Neural progenitor cell (in vitro differentiated cells): ENCODE data around the gene KCNQ1. TPM values are rescaled to one million over a fixed set of nuclear protein-coding genes. Genes with fewer than 3 reads are reported as not detected.

ENCODE experiments used
- DNase-seq: peaks from one replicate; pipeline ENCODE4 v3.0.0-alpha.2; 2016; ENCODE audit warnings: low spot score
- H2AFZ ChIP-seq: fragments of 200-600 bp; sonication (generic); replicated peaks from 2 replicates; pipeline ENCODE4 v1.6.1; 2016; ENCODE audit warnings: antibody characterized with exemption
- H3F3A ChIP-seq: fragments of 200-600 bp; sonication (generic); 2 replicates; pipeline ENCODE4 v1.6.1; 2016; ENCODE audit warnings: antibody characterized with exemption, low read depth
- H3K27ac ChIP-seq: fragments of 200-600 bp; sonication (generic); 2 replicates; pipeline ENCODE4 v1.5.1; 2016; ENCODE audit warnings: mild to moderate bottlenecking
- H3K27me3 ChIP-seq: fragments of 200-600 bp; sonication (generic); 2 replicates; pipeline ENCODE4 v1.6.1; 2016; ENCODE audit warnings: mild to moderate bottlenecking, moderate library complexity
- H3K36me3 ChIP-seq: fragments of 200-600 bp; sonication (generic); 2 replicates; pipeline ENCODE4 v1.5.1; 2016
- H3K4me1 ChIP-seq: fragments of 200-600 bp; sonication (generic); 2 replicates; pipeline ENCODE4 v1.6.1; 2016; ENCODE audit warnings: mixed run types
- H3K4me2 ChIP-seq: fragments of 200-600 bp; sonication (generic); 2 replicates; pipeline ENCODE4 v1.6.1; 2016
- H3K4me3 ChIP-seq: fragments of 200-600 bp; sonication (generic); 2 replicates; pipeline ENCODE4 v1.5.1; 2016
- H3K79me2 ChIP-seq: fragments of 200-600 bp; sonication (generic); 2 replicates; pipeline ENCODE4 v1.6.1; 2016; ENCODE audit warnings: low read depth
- H3K9ac ChIP-seq: fragments of 200-600 bp; sonication (generic); 2 replicates; pipeline ENCODE4 v1.6.1; 2016
- H3K9me3 ChIP-seq: fragments of 200-600 bp; sonication (generic); 2 replicates; pipeline ENCODE4 v1.5.1; 2016; ENCODE audit warnings: low read depth
- H4K20me1 ChIP-seq: fragments of 200-600 bp; sonication (generic); 2 replicates; pipeline ENCODE4 v1.6.1; 2016; ENCODE audit warnings: low read depth
- H3K27ac Mint-ChIP-seq: 3 replicates; pipeline ENCODE4 v1.8.0; 2021; ENCODE audit warnings: mixed read lengths
- H3K27me3 Mint-ChIP-seq: 2 replicates; pipeline ENCODE4 v1.8.0; 2022; ENCODE audit warnings: low read depth, mild to moderate bottlenecking, inconsistent platforms, moderate library complexity, mixed read lengths; ENCODE audit not compliant: insufficient read depth
- H3K36me3 Mint-ChIP-seq: 3 replicates; pipeline ENCODE4 v1.8.0; 2021; ENCODE audit warnings: mixed read lengths
- H3K4me1 Mint-ChIP-seq: 3 replicates; pipeline ENCODE4 v1.8.0; 2021; ENCODE audit warnings: mixed read lengths
- H3K4me3 Mint-ChIP-seq: 3 replicates; pipeline ENCODE4 v1.8.0; 2021; ENCODE audit warnings: mild to moderate bottlenecking, moderate library complexity, mixed read lengths
- H3K9me3 Mint-ChIP-seq: 3 replicates; pipeline ENCODE4 v1.8.0; 2020; ENCODE audit warnings: mixed read lengths
- CTCF ChIP-seq: fragments of 200-600 bp; sonication (generic); IDR thresholded peaks from 2 replicates; pipeline ENCODE4 v1.5.1; 2017; ENCODE audit warnings: antibody characterized with exemption, mild to moderate bottlenecking
- EZH2 ChIP-seq: fragments of 200-600 bp; sonication (generic); IDR thresholded peaks from 2 replicates; pipeline ENCODE4 v1.6.1; 2017; ENCODE audit warnings: antibody characterized with exemption, mild to moderate bottlenecking, moderate library complexity
- EZH2phosphoT487 ChIP-seq: fragments of 200-600 bp; sonication (generic); IDR thresholded peaks from 2 replicates; pipeline ENCODE4 v1.6.1; 2017; ENCODE audit warnings: antibody characterized with exemption
- total RNA-seq: library from RNA; depleted of rRNA; stranded (reverse); fragments of >200 nt; gene quantifications from 2 replicates; pipeline ENCODE4 v1.2.3, GENCODE V29; 2015; ENCODE audit warnings: low replicate concordance

KCNQ1 gene
- total RNA-seq, 1 donor from 2014 or later = 0.11 TPM

- peaks cover 39% of the 10 kb centered on the region for H3K27me3 ChIP-seq
- peaks cover 7% of the 10 kb centered on the region for H3K27me3 Mint-ChIP-seq
- no peak for DNase-seq
- no peaks in the 10 kb centered on the region for H4K20me1 ChIP-seq
- no peak overlapping the region for H3K4me2 ChIP-seq
- H3K79me2 ChIP-seq = no peaks in the 10 kb centered on the region
- H3F3A ChIP-seq = no peaks in the 10 kb centered on the region
- no peak overlapping the region for H3K9ac ChIP-seq
- H3K4me3 Mint-ChIP-seq = no peak overlapping the region
- H3K36me3 ChIP-seq = no peaks in the 10 kb centered on the region
- H3K27ac Mint-ChIP-seq = peak overlapping the region; percentile 91
- H3K9me3 ChIP-seq = no peaks in the 10 kb centered on the region
- no peak overlapping the region for H3K27ac ChIP-seq
- TF ChIP-seq EZH2 (no peak), EZH2phosphoT487 (no peak), CTCF (no peak)
- peaks cover 2% of the 10 kb centered on the region for H3K36me3 Mint-ChIP-seq
- H3K4me1 ChIP-seq = peaks cover 14% of the 10 kb centered on the region
- H3K4me1 Mint-ChIP-seq = peaks cover 22% of the 10 kb centered on the region
- no peak overlapping the region for H3K4me3 ChIP-seq
- no peaks in the 10 kb centered on the region for H3K9me3 Mint-ChIP-seq
- no peak overlapping the region for H2AFZ ChIP-seq
These were observed 347.8 kb downstream of the KCNQ1 start for GRCh38 chr11:2792381-2793250.

- Histone ChIP-seq H4K20me1 (no peaks in the 10 kb centered on the region), H3K27me3 (peaks cover 39% of the 10 kb centered on the region), H3K4me1 (peaks cover 5% of the 10 kb centered on the region), H2AFZ (no peak overlapping the region), H3K27ac (no peak overlapping the region), H3K4me3 (no peak overlapping the region), H3K9me3 (no peaks in the 10 kb centered on the region), H3K79me2 (no peaks in the 10 kb centered on the region), H3K4me2 (no peak overlapping the region), H3F3A (no peaks in the 10 kb centered on the region), H3K9ac (no peak overlapping the region), H3K36me3 (no peaks in the 10 kb centered on the region)
- peaks cover 2% of the 10 kb centered on the region for H3K9me3 Mint-ChIP-seq
- no peak overlapping the region for H3K27ac Mint-ChIP-seq
- TF ChIP-seq EZH2phosphoT487 = no peak
- TF ChIP-seq EZH2 = no peak
- H3K36me3 Mint-ChIP-seq = peaks cover 2% of the 10 kb centered on the region
- H3K27me3 Mint-ChIP-seq = peaks cover 11% of the 10 kb centered on the region
- peaks cover 18% of the 10 kb centered on the region for H3K4me1 Mint-ChIP-seq
- H3K4me3 Mint-ChIP-seq = no peak overlapping the region
- no peak for DNase-seq
These were observed 348.9 kb downstream of the KCNQ1 start for GRCh38 chr11:2793701-2794045.

GRCh38 chr11:2794046-2794967, 349.5 kb downstream of the KCNQ1 start:
- Mint-ChIP-seq H3K27me3 (peaks cover 14% of the 10 kb centered on the region), H3K27ac (no peak overlapping the region), H3K4me3 (no peak overlapping the region), H3K4me1 (peaks cover 18% of the 10 kb centered on the region), H3K36me3 (peaks cover 4% of the 10 kb centered on the region), H3K9me3 (peaks cover 8% of the 10 kb centered on the region)
- H3K27ac ChIP-seq = no peak overlapping the region
- no peaks in the 10 kb centered on the region for H4K20me1 ChIP-seq
- no peak overlapping the region for H3K4me2 ChIP-seq
- H3K4me3 ChIP-seq = no peak overlapping the region
- H3K9ac ChIP-seq = no peak overlapping the region
- peaks cover 3% of the 10 kb centered on the region for H3K4me1 ChIP-seq
- H3K9me3 ChIP-seq = no peaks in the 10 kb centered on the region
- H3K36me3 ChIP-seq = no peaks in the 10 kb centered on the region
- no peak for DNase-seq
- H3F3A ChIP-seq = no peaks in the 10 kb centered on the region
- no peaks in the 10 kb centered on the region for H3K79me2 ChIP-seq
- H2AFZ ChIP-seq = no peak overlapping the region
- peaks cover 36% of the 10 kb centered on the region for H3K27me3 ChIP-seq
- no peak for TF ChIP-seq EZH2
- no peak for TF ChIP-seq CTCF
- no peak for TF ChIP-seq EZH2phosphoT487
